ENCODE results near the gene PCAT7.

GRCh38 chr9:94566550-94566949, 11.7 kb downstream of the PCAT7 start:
- no peak for TF ChIP-seq CTCF (IDR thresholded peaks at IDR 0.05)
- TF ChIP-seq ZFX (IDR thresholded peaks at IDR 0.05; ENCODE audit: borderline replicate concordance) = no peak

All from 22Rv1 (cell line).